NCI-H1092 (cell line): ENCODE measurements around the gene PIP4K2C.
"Not testable (repeated sequence)": the region's sequence is repeated elsewhere in the genome, so short reads cannot be mapped to it uniquely, and the experiment has no call there.

ENCODE experiments used
- DNase-seq: peaks from one replicate; lab custom pipeline; 2025; lab: John Stamatoyannopoulos, UW

Gene PIP4K2C

GRCh38 chr12:57609781-57610553 lies 19.0 kb downstream of the PIP4K2C start:
- DNase-seq, result no peak

- DNase-seq, result no peak
Observed at GRCh38 chr12:57610554-57611107, 19.6 kb downstream of the PIP4K2C start.

DNA sequence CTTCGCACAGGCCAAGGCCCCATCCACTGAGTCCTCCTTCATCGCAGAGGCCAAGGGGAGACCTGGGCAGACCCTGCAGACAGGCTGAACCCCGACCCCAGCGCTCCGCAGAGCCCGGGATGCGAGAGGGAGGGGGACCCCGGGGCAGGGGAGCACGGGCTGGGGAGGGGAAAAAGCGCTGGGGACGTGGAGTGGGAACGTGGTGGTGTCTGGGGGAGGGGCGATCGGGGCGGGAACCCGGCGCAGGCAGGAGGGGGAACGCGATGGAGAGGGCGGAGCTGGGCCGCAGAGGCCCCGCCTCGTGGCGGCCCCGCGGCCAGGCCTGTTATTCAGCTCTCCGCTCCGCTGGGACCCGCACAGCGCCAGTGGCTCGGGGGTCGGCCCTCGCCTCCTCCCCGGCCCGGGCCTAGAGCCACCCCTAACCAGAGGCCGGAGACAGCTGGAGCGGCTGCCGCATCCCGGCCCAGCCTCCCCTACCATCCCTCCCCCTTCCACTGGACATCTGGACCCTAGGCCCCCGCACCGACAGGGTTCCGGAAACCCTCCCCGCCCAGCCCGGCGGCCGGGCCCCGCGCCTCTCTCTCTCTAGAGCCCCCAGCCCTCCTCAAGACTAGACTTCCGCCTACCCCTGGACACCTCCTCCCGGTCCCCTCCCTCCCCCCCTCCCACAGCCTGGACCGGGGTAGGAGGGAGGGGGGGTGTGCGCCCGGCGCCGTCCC lies 20.3 kb downstream of the PIP4K2C start, which contains the start of gene ARHGEF25:
ARHGEF25 (plus strand) TSS at position 328 of the 719 bp plus-strand sequence. CDS start 460 bp downstream, outside the sequence.
- DNase-seq, result peak; percentile 24

DNA sequence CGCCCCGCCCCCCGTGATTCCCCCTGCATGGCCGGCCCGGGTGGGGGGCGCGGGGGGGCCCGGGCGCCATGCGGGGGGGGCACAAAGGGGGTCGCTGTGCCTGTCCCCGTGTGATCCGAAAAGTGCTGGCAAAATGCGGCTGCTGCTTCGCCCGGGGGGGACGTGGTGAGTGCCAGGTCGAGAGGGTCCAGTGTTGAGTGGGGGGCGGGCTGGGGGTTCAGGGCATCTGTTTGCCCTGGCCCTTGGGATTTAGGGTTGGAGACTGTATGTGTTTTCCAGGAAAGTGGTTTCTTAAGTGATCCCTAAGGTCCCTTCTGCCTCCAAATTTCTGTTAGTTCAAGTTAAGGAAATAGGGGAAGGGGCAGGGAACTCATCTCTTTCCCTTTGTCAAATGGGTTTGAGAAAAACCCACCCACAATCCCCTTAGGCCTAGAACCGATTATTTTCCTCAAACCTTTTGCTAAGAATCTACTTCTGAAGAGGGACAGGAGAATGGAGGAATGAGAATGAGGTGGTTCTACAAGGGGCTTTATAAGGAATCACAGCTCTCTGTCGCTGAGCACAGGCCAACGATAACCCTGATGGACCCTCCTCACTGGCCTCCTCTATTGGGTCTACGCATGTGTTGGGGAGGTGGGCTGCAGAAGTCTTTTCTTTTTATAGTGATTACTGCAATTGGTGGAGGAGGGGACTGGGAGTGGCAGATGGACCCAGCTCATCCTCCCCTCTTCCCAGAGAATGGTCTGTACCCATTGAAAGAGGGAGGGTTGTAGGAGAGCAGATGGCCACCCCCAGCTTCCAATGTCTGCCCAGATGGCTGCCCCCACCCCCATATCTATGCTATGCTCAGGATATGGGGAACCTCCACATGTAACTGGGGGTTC lies 21.1 kb downstream of the PIP4K2C start:
- no peak for DNase-seq

DNA sequence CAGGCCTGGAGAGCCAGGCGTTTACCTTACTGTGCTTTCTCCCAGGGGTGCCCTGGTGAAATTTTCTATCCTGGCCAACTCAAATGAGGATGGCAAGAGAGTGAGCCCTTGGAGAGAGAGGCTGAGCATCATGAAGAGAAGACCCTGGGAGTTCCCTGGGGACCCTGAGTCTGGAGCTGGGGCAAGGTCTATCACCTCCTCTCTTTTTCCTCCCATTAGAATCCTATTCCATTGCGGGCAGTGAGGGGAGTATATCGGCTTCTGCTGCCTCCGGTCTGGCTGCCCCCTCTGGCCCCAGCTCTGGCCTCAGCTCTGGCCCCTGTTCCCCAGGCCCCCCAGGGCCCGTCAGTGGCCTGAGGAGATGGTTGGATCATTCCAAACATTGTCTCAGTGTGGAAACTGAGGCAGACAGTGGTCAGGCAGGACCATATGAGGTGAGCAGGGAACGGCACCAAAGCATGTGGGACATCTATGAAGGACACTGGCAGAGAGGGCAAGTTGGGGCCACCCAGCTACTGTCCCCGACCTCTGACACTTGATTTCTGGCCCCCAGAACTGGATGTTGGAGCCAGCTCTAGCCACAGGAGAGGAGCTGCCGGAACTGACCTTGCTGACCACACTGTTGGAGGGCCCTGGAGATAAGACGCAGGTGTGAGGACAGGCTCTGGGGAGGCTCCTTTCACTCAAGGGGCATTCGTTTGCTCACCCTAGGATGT lies 21.9 kb downstream of the PIP4K2C start:
- no peak for DNase-seq

GRCh38 chr12:57613427-57614109 lies 22.6 kb downstream of the PIP4K2C start:
- DNase-seq, result no peak

GRCh38 chr12:57614178-57614947 lies 23.4 kb downstream of the PIP4K2C start:
- DNase-seq, result no peak

DNA sequence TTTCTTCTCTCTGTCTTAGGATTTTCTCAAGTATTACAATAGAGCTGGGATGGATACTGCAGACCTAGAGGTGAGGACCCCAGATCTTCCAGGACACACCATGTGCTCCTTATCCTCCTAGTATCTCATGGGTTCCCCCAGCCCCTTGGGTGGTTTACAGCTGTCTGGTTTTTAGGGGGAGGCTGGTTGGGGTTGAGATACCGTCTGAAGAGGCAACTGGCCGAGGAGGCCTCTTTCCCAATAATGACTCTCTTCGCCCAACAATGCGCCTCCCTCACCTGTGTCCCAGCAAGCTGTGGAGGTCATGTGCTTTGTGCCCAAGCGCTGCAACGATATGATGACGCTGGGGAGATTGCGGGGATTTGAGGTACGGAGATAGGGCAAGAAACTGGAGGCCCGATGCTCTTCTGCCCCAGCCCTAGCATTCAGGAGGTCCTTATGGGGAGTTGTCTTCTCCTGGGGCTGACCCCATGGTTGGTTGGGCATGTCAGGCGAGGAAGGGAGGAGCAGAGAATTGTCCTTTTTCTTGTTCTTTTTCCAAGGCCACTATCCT lies 24.0 kb downstream of the PIP4K2C start:
- DNase-seq, result no peak

GRCh38 chr12:57615637-57616036 lies 24.6 kb downstream of the PIP4K2C start:
- DNase-seq, result no peak

DNA sequence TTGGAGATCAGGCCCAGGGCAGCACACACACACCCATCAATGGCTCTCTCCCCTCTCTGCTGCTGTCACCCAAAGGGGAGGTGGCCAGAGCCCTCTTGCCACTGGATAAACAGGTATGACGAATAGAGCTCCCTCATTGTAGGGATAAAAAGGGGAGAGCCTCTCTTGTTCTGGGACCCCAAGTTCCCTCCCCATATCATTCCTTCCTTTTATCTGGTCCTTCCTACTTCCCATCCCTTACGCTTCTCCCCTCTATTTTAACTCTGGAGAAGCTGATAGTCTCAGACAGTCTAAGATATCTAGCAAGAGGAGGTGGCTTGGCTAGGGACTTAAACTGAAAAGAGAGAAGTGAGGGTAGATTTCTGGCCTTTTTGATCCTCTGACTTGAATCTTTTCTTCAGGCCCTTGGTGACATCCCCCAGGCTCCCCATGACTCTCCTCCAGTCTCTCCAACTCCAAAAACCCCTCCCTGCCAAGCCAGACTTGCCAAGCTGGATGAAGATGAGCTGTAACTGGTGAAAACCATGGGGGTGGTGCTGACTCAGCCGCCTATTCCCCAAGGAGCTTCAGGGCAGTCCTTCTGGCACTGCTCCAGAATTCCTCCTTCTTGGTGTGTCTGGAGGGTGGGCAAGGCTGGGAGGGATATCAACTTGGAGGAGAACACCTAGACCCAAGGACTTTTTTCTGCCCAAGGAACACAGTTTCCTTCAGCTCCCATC lies 25.6 kb downstream of the PIP4K2C start:
- no peak for DNase-seq

DNA sequence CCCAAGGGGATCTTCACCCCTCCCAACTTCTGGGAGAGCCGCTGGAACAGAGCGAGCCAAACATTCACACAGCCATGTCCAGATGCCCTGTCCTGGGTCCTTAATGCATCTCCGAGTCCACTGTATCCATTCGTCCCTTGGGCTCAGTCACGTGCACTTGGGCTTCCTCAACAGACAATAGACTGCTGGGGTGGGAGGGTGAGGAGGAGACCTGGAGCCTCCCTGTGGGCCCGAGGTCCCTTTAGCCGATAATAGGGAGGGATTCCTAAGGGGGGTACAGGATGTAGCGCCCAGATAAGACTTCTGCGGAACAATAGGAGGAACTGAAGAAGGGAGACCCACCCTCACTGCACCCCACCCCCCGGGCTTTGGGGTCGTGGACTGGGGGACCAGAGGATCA lies 26.9 kb downstream of the PIP4K2C start:
- no peak for DNase-seq

- DNase-seq, result not testable (repeated sequence)
Observed at GRCh38 chr12:57618431-57618830, 27.4 kb downstream of the PIP4K2C start.

DNA sequence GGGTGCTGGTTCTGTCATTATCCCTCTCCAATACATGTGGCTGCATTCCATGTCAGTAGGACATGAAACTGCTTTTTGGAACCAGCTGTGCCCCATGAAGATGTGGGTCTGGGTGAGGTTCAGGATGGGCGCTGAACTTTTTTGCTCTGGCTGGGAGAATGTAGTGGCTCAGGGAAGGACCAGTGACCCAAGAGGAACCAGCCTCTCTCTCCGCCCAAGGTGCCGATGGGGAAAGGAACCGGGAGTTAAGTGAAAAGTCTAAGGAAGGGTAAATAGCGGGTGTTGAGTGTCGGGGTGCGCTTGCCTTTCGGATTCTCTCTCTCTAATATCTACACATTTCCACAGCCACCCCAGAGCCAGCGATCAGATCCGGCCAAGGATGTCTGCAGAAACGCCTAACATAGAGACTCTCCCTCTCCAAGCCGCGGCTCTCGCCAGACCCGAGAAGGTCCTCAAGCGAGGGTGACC lies 28.0 kb downstream of the PIP4K2C start:
- DNase-seq, result no peak

GRCh38 chr12:57619434-57620244 lies 28.6 kb downstream of the PIP4K2C start:
- no peak for DNase-seq

GRCh38 chr12:57620245-57620935 lies 29.4 kb downstream of the PIP4K2C start:
- no peak for DNase-seq

GRCh38 chr12:57620936-57621496 lies 30.0 kb downstream of the PIP4K2C start:
- DNase-seq, result no peak
